K562 (cell line): ENCODE results near the gene SHLD1. TPM values are rescaled to one million over a fixed set of nuclear protein-coding genes. Genes with fewer than 3 reads are reported as not detected.
A peak's percentile ranks its signal among the peaks of the same experiment; 100 is the strongest.

Source experiments
- ARID1B ChIP-seq: fragments of 450-650 bp; IDR thresholded peaks from 2 replicates; pipeline ENCODE4 v1.6.1; 2016; ENCODE audit warnings: antibody characterized with exemption, mild to moderate bottlenecking, inconsistent platforms
- ASH1L ChIP-seq: fragments of 450-650 bp; IDR thresholded peaks from 2 replicates; pipeline ENCODE4 v1.6.1; 2018; ENCODE audit warnings: borderline replicate concordance, mild to moderate bottlenecking, low read depth; ENCODE audit not compliant: partially characterized antibody
- BCOR ChIP-seq: fragments of 450-650 bp; IDR thresholded peaks from 2 replicates; pipeline ENCODE4 v1.6.1; 2016
- CUX1 ChIP-seq: fragments of 200-800 bp; sonication (Bioruptor generic); IDR thresholded peaks from 2 replicates; pipeline ENCODE4 v1.6.1; 2016; ENCODE audit warnings: missing genetic modification characterization, missing compliant biosample characterization
- FOXJ3 ChIP-seq: sonication (generic); formaldehyde crosslinking; IDR thresholded peaks from 2 replicates; pipeline ENCODE4 v1.4.0; 2020; ENCODE audit warnings: mild to moderate bottlenecking, missing genetic modification reagents
- HDAC2 ChIP-seq: fragments of 450-650 bp; IDR thresholded peaks from 2 replicates; pipeline ENCODE4 v1.6.1; 2016; ENCODE audit warnings: mild to moderate bottlenecking
- HDAC3 ChIP-seq: fragments of 450-650 bp; IDR thresholded peaks from 2 replicates; pipeline ENCODE4 v1.6.1; 2018; ENCODE audit warnings: borderline replicate concordance, mild to moderate bottlenecking, moderate library complexity; ENCODE audit not compliant: partially characterized antibody
- HMGN3 ChIP-seq: IDR thresholded peaks from 2 replicates; pipeline ENCODE4 v1.6.1; 2011; ENCODE audit warnings: borderline replicate concordance, low read depth, mild to moderate bottlenecking, mixed read lengths, low read length; ENCODE audit not compliant: insufficient read length; ENCODE audit errors: extremely low read depth
- HNRNPLL ChIP-seq: fragments of 200-400 bp; formaldehyde crosslinking; IDR thresholded peaks from 2 replicates; pipeline ENCODE4 v1.6.1; 2017; ENCODE audit warnings: low read length, low read depth, mild to moderate bottlenecking; ENCODE audit not compliant: poor library complexity, severe bottlenecking
- MEF2D ChIP-seq: conservative IDR thresholded peaks from 2 replicates; pipeline ENCODE4 v1.6.1; 2016; ENCODE audit warnings: low read depth, missing genetic modification characterization, missing compliant biosample characterization
- PHB2 ChIP-seq: fragments of 450-650 bp; IDR thresholded peaks from 2 replicates; pipeline ENCODE4 v1.6.1; 2017; ENCODE audit warnings: low read depth
- POLR2B ChIP-seq: fragments of 450-650 bp; IDR thresholded peaks from 2 replicates; pipeline ENCODE4 v1.6.1; 2018; ENCODE audit warnings: low read depth; ENCODE audit not compliant: partially characterized antibody
- RBM17 ChIP-seq: fragments of 200-400 bp; formaldehyde crosslinking; IDR thresholded peaks from 2 replicates; pipeline ENCODE4 v1.6.1; 2017; ENCODE audit warnings: low read depth, mild to moderate bottlenecking, low read length, borderline replicate concordance
- RREB1 ChIP-seq: fragments of 250-450 bp; sonication (Bioruptor Pico); IDR thresholded peaks from 2 replicates; pipeline ENCODE4 v1.4.0; 2020
- TBL1XR1 ChIP-seq, 2 experiments: IDR thresholded peaks; 2 replicates each; pipeline ENCODE4 v1.6.1; 2012; ENCODE audit warnings: improper control_type of control experiment in 2 of 2, low read length in 2 of 2, mild to moderate bottlenecking in 1 of 2
- ZBTB33 ChIP-seq: sonication (generic); formaldehyde crosslinking; IDR thresholded peaks from 2 replicates; pipeline ENCODE4 v1.8.1; 2023; ENCODE audit warnings: mild to moderate bottlenecking, missing genetic modification reagents
- polyA plus RNA-seq, 8 experiments: library from polyadenylated mRNA; depleted of rRNA in 4 of 8; stranded (reverse) in 5 of 8; unstranded in 3 of 8; fragments of >200 nt; fragmentation: Nextera tagmentation in 2 of 8; fragmentation: Illumina TruSeq in 1 of 8; extraction: Ambion mirVana in 2 of 8; extraction: Trizol in 1 of 8; gene quantifications; 2 replicates each; pipeline versions ENCODE4 v1.2.1 to v1.2.3, GENCODE V29; 2011 to 2014; ENCODE audit warnings: inconsistent platforms in 1 of 8, missing spikeins in 1 of 8
- total RNA-seq, 7 experiments: library from RNA; depleted of rRNA in 6 of 7; stranded (reverse); fragments of >200 nt in 6 of 7; fragmentation: Illumina TruSeq in 2 of 7; extraction: Trizol in 2 of 7; gene quantifications; 2 replicates each; pipeline versions ENCODE4 v1.2.1 to v1.2.3, GENCODE V29; 2011 to 2021; ENCODE audit warnings: low replicate concordance in 1 of 7

SHLD1 gene
- total and polyA plus RNA-seq, 9 of the 15 experiments (the other 6 are each of a cell fraction or from before 2014, with no cell fraction given) = 3.7 to 21.6 (median 8.2) TPM

DNA sequence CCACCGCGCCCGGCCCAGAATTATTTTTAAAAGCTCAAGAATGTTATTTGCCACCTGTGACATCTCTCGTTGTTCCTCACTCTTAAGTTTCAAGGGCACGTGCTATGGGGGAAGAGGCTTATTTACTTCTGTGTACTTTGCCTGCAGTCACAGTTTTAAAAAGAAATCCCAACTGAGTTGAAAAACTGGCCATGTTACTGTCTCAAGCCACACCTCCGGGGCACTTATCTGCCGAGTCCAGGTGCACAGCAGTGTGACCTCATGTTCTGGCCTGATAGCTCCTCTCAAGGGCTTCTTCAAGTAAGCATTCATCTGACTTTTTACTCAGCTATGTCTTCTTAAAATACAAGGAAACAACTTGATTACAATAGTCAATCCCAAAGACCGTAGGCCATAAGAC, 34.5 kb downstream of the SHLD1 start (continued):
- TF ChIP-seq RREB1 = no peak
- no peak for TF ChIP-seq CUX1 (CRISPR knock-in tag)
- peak; percentile 73; the same call in 1 of the 2 replicates for TF ChIP-seq PHB2
- no peak for TF ChIP-seq ASH1L
- TF ChIP-seq HDAC2 = no peak
- no peak for TF ChIP-seq RBM17
- TF ChIP-seq MEF2D (tag) = no peak
- no peak for TF ChIP-seq FOXJ3
- TF ChIP-seq HNRNPLL = no peak
- peak; percentile 74 for TF ChIP-seq HDAC3
- TF ChIP-seq BCOR = 0 out of 2 replicates have a peak, but pooled peaks have one; percentile 38
- peak; percentile 50; the same call in 1 of the 2 replicates for TF ChIP-seq ZBTB33
- peak in 1 of 2 experiments; percentile 73; a peak in 2 of 4 replicates for TF ChIP-seq TBL1XR1 (IDR thresholded peaks at IDR 0.05; ENCODE audit: low read length in 2 of 2)
- peak; percentile 84 for TF ChIP-seq HMGN3
- no peak for TF ChIP-seq POLR2B
- peak; percentile 97 for TF ChIP-seq ARID1B
